Tongue (tissue), 2 donors: ENCODE results near the gene C1QB. TPM values are rescaled to one million over a fixed set of nuclear protein-coding genes. Genes with fewer than 3 reads are reported as not detected.
"Not testable (repeated sequence)": the region's sequence is repeated elsewhere in the genome, so short reads cannot be mapped to it uniquely, and the experiment has no call there.

Experiments used
- DNase-seq: peaks from one replicate; pipeline ENCODE4 v3.0.0-alpha.2; 2015
- total RNA-seq: library from RNA; depleted of rRNA; stranded (reverse); fragments of >200 nt; gene quantifications from one replicate; pipeline ENCODE4 v1.2.3, GENCODE V29; 2014

C1QB gene
- total RNA-seq, 1 donor from 2014 or later: 18.5 TPM

- no peak for DNase-seq
These were observed 13.4 kb downstream of the C1QB start for GRCh38 chr1:22666412-22666811.

- not testable (repeated sequence) for DNase-seq
These were observed 15.8 kb downstream of the C1QB start for GRCh38 chr1:22668840-22669239.

GRCh38 chr1:22670352-22670975 is 17.4 kb downstream of the C1QB start:
- DNase-seq: no peak

GRCh38 chr1:22671999-22672398 is 19.0 kb downstream of the C1QB start:
- no peak for DNase-seq

GRCh38 chr1:22673486-22674409 is 20.7 kb downstream of the C1QB start:
- DNase-seq: peak; percentile 80

GRCh38 chr1:22674410-22674749 is 21.3 kb downstream of the C1QB start:
- no peak for DNase-seq

GRCh38 chr1:22676151-22676550 is 23.1 kb downstream of the C1QB start:
- DNase-seq: not testable (repeated sequence)

GRCh38 chr1:22676916-22677583 is 24.0 kb downstream of the C1QB start:
- no peak for DNase-seq

GRCh38 chr1:22677931-22678896 is 25.2 kb downstream of the C1QB start:
- DNase-seq: peak; percentile 34

- no peak for DNase-seq
These were observed 27.7 kb downstream of the C1QB start for GRCh38 chr1:22680726-22681125.

- DNase-seq: no peak
These were observed 28.7 kb downstream of the C1QB start for GRCh38 chr1:22681556-22682276.

GRCh38 chr1:22683547-22683946 is 30.5 kb downstream of the C1QB start:
- no peak for DNase-seq

GRCh38 chr1:22685591-22686059 is 32.6 kb downstream of the C1QB start:
- peak; percentile 69 for DNase-seq

- no peak for DNase-seq
These were observed 34.2 kb downstream of the C1QB start for GRCh38 chr1:22687191-22687590.

GRCh38 chr1:22688466-22688865 is 35.4 kb downstream of the C1QB start:
- no peak for DNase-seq

GRCh38 chr1:22689505-22689904 is 36.5 kb downstream of the C1QB start:
- no peak for DNase-seq

- no peak for DNase-seq
These were observed 38.2 kb downstream of the C1QB start for GRCh38 chr1:22691031-22691753.

GRCh38 chr1:22694172-22694571 is 41.1 kb downstream of the C1QB start:
- no peak for DNase-seq

GRCh38 chr1:22696610-22697009 is 43.6 kb downstream of the C1QB start:
- DNase-seq: no peak

- no peak for DNase-seq
These were observed 44.9 kb downstream of the C1QB start for GRCh38 chr1:22697980-22698379.
